Measurements from ENCODE around the gene ACOX1. TPM values are rescaled to one million over a fixed set of nuclear protein-coding genes. Genes with fewer than 3 reads are reported as not detected.

Gene ACOX1
- total and polyA plus RNA-seq, 2 experiments from 2014 or later = 21.3 to 43.0 TPM

DNA sequence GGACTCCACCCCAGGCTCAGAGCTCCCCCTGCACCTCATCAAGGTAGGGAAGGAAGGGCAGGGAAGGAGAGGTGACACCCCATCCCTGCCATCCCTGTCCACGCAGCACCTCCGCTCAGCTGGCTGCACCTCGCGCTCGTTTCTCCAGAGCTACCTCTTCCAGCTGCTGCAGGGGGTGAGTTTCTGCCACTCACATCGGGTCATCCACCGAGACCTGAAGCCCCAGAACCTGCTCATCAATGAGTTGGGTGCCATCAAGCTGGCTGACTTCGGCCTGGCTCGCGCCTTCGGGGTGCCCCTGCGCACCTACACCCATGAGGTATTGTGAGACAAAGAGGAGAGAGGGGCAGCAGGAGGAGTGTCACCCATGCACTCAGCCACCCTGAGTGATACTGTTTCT is 23.1 kb upstream of the ACOX1 start:
- no peaks in the 10 kb centered on the region for H3K36me3 ChIP-seq
- no peaks in the 10 kb centered on the region for H3K27me3 ChIP-seq

DNA sequence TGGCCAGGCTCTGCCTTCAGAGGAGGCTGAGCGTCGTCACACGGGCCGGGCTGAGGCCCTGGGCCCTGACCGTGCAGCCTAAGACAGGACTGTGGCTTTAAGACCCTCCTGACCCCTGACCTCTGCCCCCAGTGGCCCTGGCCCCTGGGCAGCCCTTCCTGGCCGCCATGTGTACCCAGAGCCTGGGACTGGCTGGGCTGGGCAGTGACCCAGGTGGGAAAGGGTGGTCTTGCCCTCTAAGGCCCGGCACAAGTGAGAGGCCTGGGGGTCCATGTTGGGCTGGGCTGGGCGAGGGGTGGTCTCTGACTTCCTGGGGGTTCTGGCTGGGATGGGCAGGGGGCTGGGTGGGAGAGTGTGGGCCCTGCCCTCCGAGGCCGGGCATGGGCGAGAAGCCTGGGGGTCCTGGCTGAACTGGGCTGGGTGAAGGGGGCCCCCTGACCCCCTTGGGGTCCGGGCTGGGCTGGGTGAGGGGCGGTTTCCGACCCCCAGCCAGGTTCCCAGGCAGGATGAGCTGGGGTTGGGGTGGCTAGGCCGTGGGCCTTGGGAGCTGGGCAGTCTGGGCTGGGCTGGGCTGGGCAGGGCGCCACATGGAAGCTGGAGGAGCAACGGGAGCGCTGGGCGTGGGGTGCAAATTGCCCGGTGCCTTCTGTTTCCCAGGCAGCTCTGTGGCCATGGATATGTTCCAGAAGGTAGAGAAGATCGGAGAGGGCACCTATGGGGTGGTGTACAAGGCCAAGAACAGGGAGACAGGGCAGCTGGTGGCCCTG is 22.0 kb upstream of the ACOX1 start, which contains the start of gene CDK3:
TSS of gene CDK3 (plus strand) at position 101 of the 767 bp plus-strand sequence. CDS start at position 672, 571 bp downstream.
- no peak within 1 kb of the TSS for H3K4me3 ChIP-seq
- no peaks in the 10 kb centered on the region for H3K27me3 ChIP-seq
- DNase-seq (ENCODE audit: low read depth in 1 of 2, low spot score in 1 of 2) = no peak
- H3K36me3 ChIP-seq = no peaks in the 10 kb centered on the region
- no peaks in the 10 kb centered on the region for H3K9me3 ChIP-seq (ENCODE audit: low read depth)
- H3K4me1 ChIP-seq (ENCODE audit: low read depth) = no peaks in the 10 kb centered on the region
- no peak for TF ChIP-seq CTCF (IDR thresholded peaks at IDR 0.05; ENCODE audit: low read depth, low read length)
- H3K27ac ChIP-seq = no peak within 1 kb of the TSS

More for the DNA sequence above, 23.1 kb upstream of the ACOX1 start:
- DNase-seq (ENCODE audit: low read depth in 1 of 2, low spot score in 1 of 2) = no peak
- TF ChIP-seq CTCF (IDR thresholded peaks at IDR 0.05; ENCODE audit: low read depth, low read length) = no peak
- no peaks in the 10 kb centered on the region for H3K9me3 ChIP-seq (ENCODE audit: low read depth)
- no peak overlapping the region for H3K4me3 ChIP-seq
- H3K4me1 ChIP-seq (ENCODE audit: low read depth) = no peaks in the 10 kb centered on the region
- no peak overlapping the region for H3K27ac ChIP-seq

GRCh38 chr17:76000016-76000754 is 21.2 kb upstream of the ACOX1 start:
- Histone ChIP-seq H3K4me1 (ENCODE audit: low read depth) (no peaks in the 10 kb centered on the region), H3K36me3 (no peaks in the 10 kb centered on the region), H3K9me3 (ENCODE audit: low read depth) (no peaks in the 10 kb centered on the region), H3K27me3 (no peaks in the 10 kb centered on the region), H3K27ac (no peak overlapping the region), H3K4me3 (no peak overlapping the region)
- peak; percentile 63 for TF ChIP-seq CTCF (IDR thresholded peaks at IDR 0.05; ENCODE audit: low read depth, low read length)
- peak; percentile 43 to 72 for DNase-seq (ENCODE audit: low read depth in 1 of 2, low spot score in 1 of 2)

DNA sequence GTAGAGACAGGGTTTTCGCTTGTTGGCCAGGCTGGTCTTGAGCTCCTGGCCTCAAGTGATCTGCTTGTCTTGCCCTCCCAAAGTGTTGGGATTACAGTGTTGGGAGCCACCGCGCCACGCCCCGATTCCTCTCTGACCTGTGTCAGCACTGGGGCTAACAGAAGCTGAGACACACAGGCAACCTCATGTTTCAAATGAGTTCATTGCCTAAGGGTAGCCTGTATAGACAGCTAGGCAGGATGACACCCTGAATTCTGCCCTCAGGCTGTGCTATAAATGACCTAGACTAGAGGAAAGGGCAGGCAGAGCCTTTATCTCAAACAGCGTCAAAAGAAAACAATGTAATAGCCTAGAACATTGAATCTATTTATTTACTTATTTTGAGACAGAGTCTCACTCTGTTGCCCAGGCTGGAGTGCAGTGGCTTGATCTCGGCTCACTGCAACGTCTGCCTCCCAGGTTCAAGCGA is 19.4 kb upstream of the ACOX1 start:
- Histone ChIP-seq H3K27ac (no peak overlapping the region), H3K9me3 (ENCODE audit: low read depth) (no peaks in the 10 kb centered on the region), H3K36me3 (peaks cover under 1% of the 10 kb centered on the region), H3K27me3 (no peaks in the 10 kb centered on the region), H3K4me3 (no peak overlapping the region), H3K4me1 (ENCODE audit: low read depth) (no peaks in the 10 kb centered on the region)
- no peak for TF ChIP-seq CTCF (IDR thresholded peaks at IDR 0.05; ENCODE audit: low read depth, low read length)
- no peak for DNase-seq (ENCODE audit: low read depth in 1 of 2, low spot score in 1 of 2)

DNA sequence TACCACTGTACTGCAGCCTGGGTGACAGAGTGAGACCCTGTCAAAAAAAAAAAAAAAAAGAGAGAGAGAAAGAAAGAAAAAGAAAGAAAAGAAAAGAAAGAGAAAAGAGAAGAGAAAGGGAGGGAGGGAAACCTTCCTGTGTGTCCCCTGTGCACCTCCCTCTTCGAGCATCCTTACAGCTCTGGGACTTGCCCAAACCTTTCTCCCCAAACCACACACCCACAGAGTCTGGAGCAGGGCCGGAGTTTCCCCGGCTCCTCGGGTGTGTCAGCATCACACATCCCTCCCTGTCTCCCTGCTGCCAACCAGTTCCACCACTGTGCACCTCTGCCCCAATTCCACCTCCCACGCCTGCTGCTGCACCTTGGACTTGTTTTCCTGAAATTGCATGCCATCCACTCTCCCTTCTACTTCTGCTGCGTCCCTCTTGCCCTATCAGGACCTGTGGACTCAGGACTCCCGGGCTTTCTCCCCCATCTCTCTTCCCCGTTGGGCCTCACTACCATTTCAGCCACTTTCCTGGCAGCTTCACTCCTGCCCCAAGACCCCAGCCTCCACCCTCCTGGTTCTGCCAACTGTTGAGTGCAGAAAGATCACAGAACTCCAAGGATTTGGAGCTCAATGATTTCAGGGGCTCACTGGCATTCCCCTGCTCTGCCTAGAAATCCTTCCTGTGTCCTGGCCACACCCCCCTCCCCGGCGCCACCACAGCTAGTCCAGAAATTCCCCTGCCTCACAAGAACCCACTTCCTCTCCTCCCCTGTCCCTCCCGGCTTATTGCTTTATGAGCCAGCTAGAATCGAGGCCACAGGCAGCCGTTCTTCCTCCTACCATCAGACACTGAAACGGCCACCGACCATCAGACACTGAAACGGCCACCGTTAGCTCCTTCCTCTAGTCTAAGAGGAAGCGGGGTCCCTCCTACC is 18.0 kb upstream of the ACOX1 start:
- peak; percentile 32 to 71 for DNase-seq (ENCODE audit: low read depth in 1 of 2, low spot score in 1 of 2)
- TF ChIP-seq CTCF (IDR thresholded peaks at IDR 0.05; ENCODE audit: low read depth, low read length) = no peak
- H3K27ac ChIP-seq = no peak overlapping the region
- H3K4me3 ChIP-seq = no peak overlapping the region
- no peaks in the 10 kb centered on the region for H3K9me3 ChIP-seq (ENCODE audit: low read depth)
- no peaks in the 10 kb centered on the region for H3K4me1 ChIP-seq (ENCODE audit: low read depth)
- H3K36me3 ChIP-seq = peaks cover 3% of the 10 kb centered on the region
- no peaks in the 10 kb centered on the region for H3K27me3 ChIP-seq

Measured in cardiac muscle cell (in vitro differentiated cells and primary cell).